HEK293 (cell line): ENCODE results near the gene MICALL1.
A peak's percentile ranks its signal among the peaks of the same experiment; 100 is the strongest.

Experiments
- CTCF ChIA-PET: fragments of 350-600 bp; formaldehyde crosslinking; extraction: SDS; loops from one replicate; lab custom pipeline; 2021; ENCODE audit warnings: antibody characterized with exemption; lab: Yijun Ruan, JAX
- POLR2A ChIA-PET: fragments of 300-600 bp; formaldehyde crosslinking; extraction: SDS; loops from one replicate; lab custom pipeline; 2020; ENCODE audit warnings: antibody characterized with exemption, inconsistent platforms; lab: Yijun Ruan, JAX
- H3K27ac ChIP-seq: fragments of 200-500 bp; sonication (Bioruptor generic); 2 replicates; pipeline ENCODE4 v1.5.1; 2014; ENCODE audit warnings: low read depth, low read length, control low read depth, inconsistent platforms; ENCODE audit errors: extremely low read depth
- H3K36me3 ChIP-seq, 2 experiments: fragments of 200-500 bp in 1 of 2; sonication (Bioruptor generic) in 1 of 2; 1 replicate in 1 of 2; 2 replicates in 1 of 2; pipeline ENCODE4 v1.5.1; 2014 to 2017; ENCODE audit warnings: inconsistent platforms in 2 of 2, low read length in 2 of 2; ENCODE audit not compliant: control insufficient read depth in 2 of 2, insufficient read depth in 1 of 2
- H3K4me1 ChIP-seq: fragments of 200-500 bp; sonication (Bioruptor generic); 2 replicates; pipeline ENCODE4 v1.5.1; 2014; ENCODE audit warnings: mild to moderate bottlenecking, low read length, inconsistent platforms; ENCODE audit not compliant: control insufficient read depth, insufficient read depth
- H3K4me3 ChIP-seq: 2 replicates; pipeline ENCODE4 v1.5.1; 2011; ENCODE audit warnings: low read depth, mild to moderate bottlenecking, control low read depth, low read length, moderate library complexity
- H3K9me3 ChIP-seq: fragments of 200-500 bp; sonication (Bioruptor generic); 2 replicates; pipeline ENCODE4 v1.5.1; 2014; ENCODE audit warnings: low read depth, low read length, inconsistent platforms; ENCODE audit not compliant: control insufficient read depth, insufficient read depth
- BCL11A ChIP-seq: fragments of 450-650 bp; formaldehyde crosslinking; IDR thresholded peaks from 2 replicates; pipeline ENCODE4 v1.5.1; 2016; ENCODE audit warnings: low read depth, missing biosample characterization, missing genetic modification characterization
- BCL11B ChIP-seq: fragments of 450-650 bp; formaldehyde crosslinking; IDR thresholded peaks from 2 replicates; pipeline ENCODE4 v1.5.1; 2016; ENCODE audit warnings: low read depth, missing biosample characterization, missing genetic modification characterization
- HOXC10 ChIP-seq: sonication (generic); formaldehyde crosslinking; IDR thresholded peaks from 2 replicates; pipeline ENCODE4 v1.8.1; 2023; ENCODE audit warnings: mild to moderate bottlenecking, missing genetic modification reagents
- IKZF3 ChIP-seq: fragments of 450-650 bp; IDR thresholded peaks from 2 replicates; pipeline ENCODE4 v1.5.0; 2018; ENCODE audit warnings: missing biosample characterization, mild to moderate bottlenecking, missing genetic modification characterization, moderate library complexity
- PRDM2 ChIP-seq: fragments of 450-650 bp; formaldehyde crosslinking; IDR thresholded peaks from 2 replicates; pipeline ENCODE4 v1.5.1; 2016; ENCODE audit warnings: missing biosample characterization, missing genetic modification characterization, borderline replicate concordance
- REPIN1 ChIP-seq: fragments of 450-650 bp; formaldehyde crosslinking; IDR thresholded peaks from 2 replicates; pipeline ENCODE4 v1.5.1; 2017; ENCODE audit warnings: missing biosample characterization, missing genetic modification characterization, low read depth
- SCRT2 ChIP-seq: fragments of 450-650 bp; formaldehyde crosslinking; IDR thresholded peaks from 2 replicates; pipeline ENCODE4 v1.5.1; 2016; ENCODE audit warnings: missing biosample characterization, missing genetic modification characterization
- TSHZ1 ChIP-seq: fragments of 450-650 bp; formaldehyde crosslinking; IDR thresholded peaks from 2 replicates; pipeline ENCODE4 v1.5.1; 2016; ENCODE audit warnings: missing biosample characterization, missing genetic modification characterization, borderline replicate concordance
- ZIC2 ChIP-seq: fragments of 450-650 bp; formaldehyde crosslinking; IDR thresholded peaks from 2 replicates; pipeline ENCODE4 v1.5.1; 2016; ENCODE audit warnings: missing biosample characterization, missing genetic modification characterization
- ZNF140 ChIP-seq: fragments of 450-650 bp; formaldehyde crosslinking; IDR thresholded peaks from 2 replicates; pipeline ENCODE4 v1.5.1; 2016; ENCODE audit warnings: missing biosample characterization, missing genetic modification characterization
- ZNF37A ChIP-seq: fragments of 450-650 bp; IDR thresholded peaks from 2 replicates; pipeline ENCODE4 v1.5.1; 2018; ENCODE audit warnings: missing biosample characterization, missing genetic modification characterization
- ZNF48 ChIP-seq: fragments of 450-650 bp; formaldehyde crosslinking; IDR thresholded peaks from 2 replicates; pipeline ENCODE4 v1.5.1; 2016; ENCODE audit warnings: missing biosample characterization, missing genetic modification characterization
- ZNF530 ChIP-seq: fragments of 450-650 bp; formaldehyde crosslinking; IDR thresholded peaks from 2 replicates; pipeline ENCODE4 v1.5.1; 2016; ENCODE audit warnings: low read depth, missing biosample characterization, missing genetic modification characterization
- ZNF544 ChIP-seq: fragments of 450-650 bp; formaldehyde crosslinking; IDR thresholded peaks from 2 replicates; pipeline ENCODE4 v1.5.0; 2017; ENCODE audit warnings: missing biosample characterization, missing genetic modification characterization
- ZNF558 ChIP-seq: fragments of 450-650 bp; formaldehyde crosslinking; IDR thresholded peaks from 2 replicates; pipeline ENCODE4 v1.5.1; 2016; ENCODE audit warnings: missing biosample characterization, missing genetic modification characterization
- ZNF664 ChIP-seq: fragments of 450-650 bp; formaldehyde crosslinking; IDR thresholded peaks from 2 replicates; pipeline ENCODE4 v1.5.1; 2016; ENCODE audit warnings: missing biosample characterization, missing genetic modification characterization
- ZNF776 ChIP-seq: fragments of 450-650 bp; formaldehyde crosslinking; IDR thresholded peaks from 2 replicates; pipeline ENCODE4 v1.5.0; 2017; ENCODE audit warnings: missing biosample characterization, missing genetic modification characterization, borderline replicate concordance
- TF ChIP-seq, protein P1 (sequence below): fragments of 450-650 bp; formaldehyde crosslinking; IDR thresholded peaks from 2 replicates; pipeline ENCODE4 v1.5.1; 2017; ENCODE audit warnings: missing biosample characterization, missing genetic modification characterization

Gene MICALL1

GRCh38 chr22:37862570-37863325, 43.3 kb upstream of the MICALL1 start (continued):
- no peak for TF ChIP-seq ZNF140 (tag by site-specific recombination)
- no peak for TF ChIP-seq ZIC2 (tag by site-specific recombination)
- TF ChIP-seq PRDM2 (tag by site-specific recombination), result no peak
- TF ChIP-seq SCRT2 (tag by site-specific recombination), result peak; percentile 90
- no peak for TF ChIP-seq REPIN1 (tag by site-specific recombination)
- TF ChIP-seq ZNF776 (tag by site-specific recombination), result no peak

DNA sequence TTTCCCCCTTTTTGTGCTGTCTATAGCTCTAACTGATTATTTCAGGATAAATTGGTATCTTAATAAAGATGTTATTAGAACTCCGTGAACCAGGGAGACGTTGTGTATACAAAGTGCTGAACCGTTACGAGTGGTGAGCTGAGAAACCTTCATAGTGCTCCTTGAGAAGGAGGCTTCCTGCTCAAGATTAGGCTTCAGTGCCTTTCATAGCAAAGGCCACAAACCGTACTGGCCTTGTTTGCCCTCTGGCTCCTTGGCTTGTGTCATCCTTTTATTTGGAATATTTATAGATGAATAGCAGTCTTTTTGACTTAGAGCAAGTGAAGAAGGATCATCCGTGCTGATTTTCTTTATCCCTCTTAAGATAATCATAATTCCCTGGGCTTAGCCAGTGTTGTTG, 40.6 kb upstream of the MICALL1 start:
- Histone ChIP-seq H3K36me3 (peaks cover 86 to 93% of the 10 kb centered on the region in 2 experiments), H3K4me3 (no peak overlapping the region), H3K27ac (peak overlapping the region; percentile 9; the same call in 1 of the 2 replicates), H3K4me1 (peaks cover 4% of the 10 kb centered on the region; the same call in 1 of the 2 replicates), H3K9me3 (no peaks in the 10 kb centered on the region)
- no peak for TF ChIP-seq BCL11B
- TF ChIP-seq, protein P1, sequence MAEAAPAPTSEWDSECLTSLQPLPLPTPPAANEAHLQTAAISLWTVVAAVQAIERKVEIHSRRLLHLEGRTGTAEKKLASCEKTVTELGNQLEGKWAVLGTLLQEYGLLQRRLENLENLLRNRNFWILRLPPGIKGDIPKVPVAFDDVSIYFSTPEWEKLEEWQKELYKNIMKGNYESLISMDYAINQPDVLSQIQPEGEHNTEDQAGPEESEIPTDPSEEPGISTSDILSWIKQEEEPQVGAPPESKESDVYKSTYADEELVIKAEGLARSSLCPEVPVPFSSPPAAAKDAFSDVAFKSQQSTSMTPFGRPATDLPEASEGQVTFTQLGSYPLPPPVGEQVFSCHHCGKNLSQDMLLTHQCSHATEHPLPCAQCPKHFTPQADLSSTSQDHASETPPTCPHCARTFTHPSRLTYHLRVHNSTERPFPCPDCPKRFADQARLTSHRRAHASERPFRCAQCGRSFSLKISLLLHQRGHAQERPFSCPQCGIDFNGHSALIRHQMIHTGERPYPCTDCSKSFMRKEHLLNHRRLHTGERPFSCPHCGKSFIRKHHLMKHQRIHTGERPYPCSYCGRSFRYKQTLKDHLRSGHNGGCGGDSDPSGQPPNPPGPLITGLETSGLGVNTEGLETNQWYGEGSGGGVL (tag by site-specific recombination), result no peak
- no peak for TF ChIP-seq ZNF530 (tag by site-specific recombination)
- TF ChIP-seq ZNF48, result no peak
- TF ChIP-seq ZNF544 (tag by site-specific recombination), result no peak
- TF ChIP-seq ZNF558 (tag by site-specific recombination), result no peak
- no peak for TF ChIP-seq HOXC10
- no peak for TF ChIP-seq TSHZ1 (tag by site-specific recombination)
- TF ChIP-seq IKZF3, result no peak
- no peak for TF ChIP-seq ZNF37A (tag by site-specific recombination)
- no peak for TF ChIP-seq ZNF664 (tag by site-specific recombination)
- no peak for TF ChIP-seq BCL11A (tag by site-specific recombination)
- ChIA-PET POLR2A (no interaction called here), CTCF (interaction anchor here (0.6 to 11.2 kb wide), 5 partner anchors 13 to 48 kb away, joined by 4 to 208 read pairs (median 6); no protein-coding TSS in a partner anchor)
